Upper lobe of right lung (tissue), 1 donor: ENCODE results near the gene PLEKHA7. TPM values are rescaled to one million over a fixed set of nuclear protein-coding genes. Genes with fewer than 3 reads are reported as not detected.

Experiments
- ATAC-seq: fragments of 200-7000 bp; cut with Tn5 transposase; one replicate; pipeline ENCODE4 v1.9.1; 2020; ENCODE audit warnings: mild to moderate bottlenecking, moderate library complexity
- DNase-seq: peaks from one replicate; pipeline ENCODE4 v3.0.0-alpha.2; 2020
- H3K27ac ChIP-seq: fragments of 200-600 bp; one replicate; pipeline ENCODE4 v1.8.0; 2022
- H3K27me3 ChIP-seq: fragments of 200-600 bp; one replicate; pipeline ENCODE4 v1.8.0; 2022; ENCODE audit warnings: mild to moderate bottlenecking
- H3K36me3 ChIP-seq: fragments of 200-600 bp; one replicate; pipeline ENCODE4 v1.8.0; 2022
- H3K4me1 ChIP-seq: fragments of 200-600 bp; one replicate; pipeline ENCODE4 v1.8.0; 2022
- H3K4me3 ChIP-seq: fragments of 200-600 bp; one replicate; pipeline ENCODE4 v1.8.0; 2022; ENCODE audit warnings: mild to moderate bottlenecking
- H3K9me3 ChIP-seq: fragments of 200-600 bp; one replicate; pipeline ENCODE4 v1.8.0; 2022
- intact Hi-C: fragments of 100-400 bp; cut with DNase I; formaldehyde crosslinking; loops from one replicate; pipeline ENCODE4 v1.11.0; 2022
- total RNA-seq: library from RNA; stranded (reverse); fragmentation: NEBNext Ultra II Directional; extraction: Animal tissue kit (Norgen Biotek cat#: 25700); gene quantifications from one replicate; pipeline ENCODE4 v1.2.1, GENCODE V29; 2021
- TF ChIP-seq, protein P1 (sequence below): fragments of 200-600 bp; IDR thresholded peaks from one replicate; pipeline ENCODE4 v1.8.0; 2022; ENCODE audit warnings: antibody characterized with exemption
- donor health status: DM: no; HTN: yes; CAD: no; lungs with severe emphysema.

Gene PLEKHA7
- total RNA-seq, 1 donor from 2014 or later = 43.6 TPM

DNA sequence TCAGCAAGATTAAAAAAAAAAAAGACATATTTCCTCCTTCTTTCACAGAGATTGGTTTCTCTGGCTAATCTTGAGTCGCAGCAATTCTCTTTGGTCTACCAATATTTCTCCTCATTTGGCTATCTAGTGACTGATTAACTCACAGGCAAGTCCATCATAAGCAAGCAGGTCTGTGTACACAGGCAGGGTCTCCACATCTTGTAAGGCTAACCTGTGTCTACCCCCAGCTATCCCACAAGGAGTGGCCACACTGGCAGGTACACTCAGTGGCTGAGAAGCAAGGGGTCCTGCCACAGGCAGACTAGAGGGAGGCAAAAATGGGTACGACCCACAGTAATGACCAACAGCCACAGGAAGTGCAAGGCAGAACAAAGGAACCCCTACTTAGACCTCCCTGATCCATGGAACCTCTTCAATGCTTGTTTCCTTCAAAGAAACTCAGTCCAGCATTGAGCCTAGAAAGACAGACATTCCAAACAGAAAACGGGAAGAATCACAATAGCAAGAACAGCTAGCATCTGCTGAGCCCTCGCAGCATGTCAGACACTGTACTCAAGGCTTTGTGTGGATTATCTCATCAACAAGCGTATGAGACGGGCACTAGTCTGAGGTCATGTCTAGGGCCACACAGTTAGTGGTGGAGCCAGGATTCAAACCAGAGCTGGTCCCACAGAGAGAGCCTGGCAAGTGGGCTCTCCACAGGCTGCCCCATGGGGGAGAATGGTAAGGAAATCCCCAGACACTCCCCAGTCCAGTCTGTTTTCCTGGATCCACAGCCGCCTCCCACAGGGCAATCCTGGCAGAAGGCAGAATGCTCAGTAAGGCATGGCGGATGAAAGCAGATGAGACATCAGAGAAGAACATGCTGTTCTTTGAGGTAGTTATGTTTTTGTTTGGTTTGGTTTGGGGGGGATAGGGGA, 34.3 kb downstream of the PLEKHA7 start:
- Histone ChIP-seq H3K9me3 (no peaks in the 10 kb centered on the region), H3K4me1 (peaks cover 12% of the 10 kb centered on the region), H3K36me3 (no peaks in the 10 kb centered on the region), H3K4me3 (no peak overlapping the region), H3K27me3 (no peaks in the 10 kb centered on the region), H3K27ac (no peak overlapping the region)
- TF ChIP-seq, protein P1, sequence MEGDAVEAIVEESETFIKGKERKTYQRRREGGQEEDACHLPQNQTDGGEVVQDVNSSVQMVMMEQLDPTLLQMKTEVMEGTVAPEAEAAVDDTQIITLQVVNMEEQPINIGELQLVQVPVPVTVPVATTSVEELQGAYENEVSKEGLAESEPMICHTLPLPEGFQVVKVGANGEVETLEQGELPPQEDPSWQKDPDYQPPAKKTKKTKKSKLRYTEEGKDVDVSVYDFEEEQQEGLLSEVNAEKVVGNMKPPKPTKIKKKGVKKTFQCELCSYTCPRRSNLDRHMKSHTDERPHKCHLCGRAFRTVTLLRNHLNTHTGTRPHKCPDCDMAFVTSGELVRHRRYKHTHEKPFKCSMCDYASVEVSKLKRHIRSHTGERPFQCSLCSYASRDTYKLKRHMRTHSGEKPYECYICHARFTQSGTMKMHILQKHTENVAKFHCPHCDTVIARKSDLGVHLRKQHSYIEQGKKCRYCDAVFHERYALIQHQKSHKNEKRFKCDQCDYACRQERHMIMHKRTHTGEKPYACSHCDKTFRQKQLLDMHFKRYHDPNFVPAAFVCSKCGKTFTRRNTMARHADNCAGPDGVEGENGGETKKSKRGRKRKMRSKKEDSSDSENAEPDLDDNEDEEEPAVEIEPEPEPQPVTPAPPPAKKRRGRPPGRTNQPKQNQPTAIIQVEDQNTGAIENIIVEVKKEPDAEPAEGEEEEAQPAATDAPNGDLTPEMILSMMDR = no peak
- DNase-seq (no peak), ATAC-seq (no peak)
- intact Hi-C loops = no loop called here

DNA sequence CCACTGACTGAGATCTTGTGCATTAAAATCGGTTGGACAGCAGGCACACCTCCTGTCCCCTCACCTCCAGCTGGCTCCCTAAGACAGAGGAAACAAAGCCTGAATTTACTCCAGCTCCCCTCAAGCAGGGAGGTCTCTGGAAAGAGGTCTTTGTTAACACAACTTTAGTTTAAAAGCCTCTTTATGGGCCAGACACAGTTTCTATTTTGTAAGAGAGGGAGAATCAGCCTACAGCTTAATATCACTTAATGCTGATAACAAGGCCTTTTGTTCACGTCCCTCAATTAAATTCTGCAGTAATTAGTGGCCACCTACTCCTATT, 36.3 kb downstream of the PLEKHA7 start:
- intact Hi-C loops = no loop called here
- TF ChIP-seq, protein P1 = no peak
- Histone ChIP-seq H3K4me3 (no peak overlapping the region), H3K9me3 (no peaks in the 10 kb centered on the region), H3K36me3 (no peaks in the 10 kb centered on the region), H3K4me1 (peaks cover 7% of the 10 kb centered on the region), H3K27ac (peak overlapping the region; percentile 58), H3K27me3 (no peaks in the 10 kb centered on the region)
- no peak for ATAC-seq
- no peak for DNase-seq

DNA sequence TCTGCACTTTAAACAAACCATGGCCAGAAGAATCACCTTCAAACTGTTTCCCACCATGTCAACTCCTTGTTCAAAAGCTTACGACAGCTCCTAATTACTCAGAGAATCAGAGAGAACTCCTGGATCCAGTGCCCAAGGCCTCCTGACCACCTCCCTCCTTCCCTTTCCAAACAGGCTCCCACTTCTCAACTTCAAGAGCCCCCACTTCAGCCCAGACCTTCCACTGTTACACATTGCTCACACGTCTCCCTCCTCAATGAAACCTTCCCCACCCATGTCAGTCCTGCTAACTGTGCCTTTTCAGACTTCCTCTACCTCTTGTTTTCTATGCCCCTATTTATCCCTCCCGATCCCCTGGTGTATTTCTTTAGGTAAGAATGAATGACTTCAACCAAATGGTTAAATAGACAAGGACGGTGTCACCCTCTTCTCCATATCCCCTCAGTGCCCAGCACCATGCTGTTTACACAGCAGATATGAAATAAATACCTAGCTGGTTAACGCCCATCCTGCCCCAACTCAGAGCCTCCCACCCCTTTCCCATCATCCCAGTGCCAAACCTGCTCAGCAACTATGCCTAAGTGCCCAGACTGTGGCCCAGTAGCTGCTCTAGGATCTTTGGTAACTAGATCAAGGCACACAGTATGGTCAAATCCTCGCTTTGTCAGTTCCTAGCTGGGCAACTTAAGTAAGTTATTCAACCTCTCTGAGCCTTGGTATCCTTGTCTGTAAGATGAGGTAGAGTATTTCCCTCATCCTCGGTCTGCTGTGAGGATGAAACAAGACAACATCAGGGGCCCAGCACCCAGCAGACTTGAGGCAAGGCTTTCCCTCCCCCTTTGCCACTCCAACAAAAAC, 36.8 kb downstream of the PLEKHA7 start:
- Histone ChIP-seq H3K4me3 (no peak overlapping the region), H3K27me3 (no peaks in the 10 kb centered on the region), H3K4me1 (peaks cover 7% of the 10 kb centered on the region), H3K9me3 (no peaks in the 10 kb centered on the region), H3K27ac (peak overlapping the region; percentile 58), H3K36me3 (no peaks in the 10 kb centered on the region)
- TF ChIP-seq, protein P1 = no peak
- ATAC-seq = peak; percentile 77
- intact Hi-C loops = no loop called here
- no peak for DNase-seq

DNA sequence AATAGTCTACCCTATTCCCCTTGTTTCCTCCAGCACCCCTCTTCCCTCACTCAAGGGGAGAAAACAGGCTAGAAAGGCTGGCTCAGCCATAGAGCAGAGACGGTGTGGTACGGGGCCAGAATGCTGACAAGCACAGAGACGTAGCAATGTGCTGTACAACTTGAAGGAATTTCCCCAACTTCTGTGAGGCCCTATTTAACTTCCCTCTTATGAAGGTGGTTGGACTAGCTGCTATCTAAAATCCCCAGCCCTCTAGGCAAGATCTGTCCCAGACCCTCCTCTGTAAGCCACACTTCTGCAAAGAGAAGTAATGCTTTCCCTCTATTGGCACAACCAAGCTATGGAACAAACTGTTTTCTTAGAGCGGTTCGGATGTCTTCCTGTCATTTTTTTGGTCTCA, 37.8 kb downstream of the PLEKHA7 start:
- DNase-seq = no peak
- H3K9me3 ChIP-seq = no peaks in the 10 kb centered on the region
- H3K36me3 ChIP-seq = no peaks in the 10 kb centered on the region
- TF ChIP-seq, protein P1 = no peak
- intact Hi-C loops = no loop called here
- H3K4me3 ChIP-seq = no peak overlapping the region
- no peaks in the 10 kb centered on the region for H3K27me3 ChIP-seq
- H3K27ac ChIP-seq = peak overlapping the region; percentile 42
- ATAC-seq = no peak
- H3K4me1 ChIP-seq = peaks cover 7% of the 10 kb centered on the region

DNA sequence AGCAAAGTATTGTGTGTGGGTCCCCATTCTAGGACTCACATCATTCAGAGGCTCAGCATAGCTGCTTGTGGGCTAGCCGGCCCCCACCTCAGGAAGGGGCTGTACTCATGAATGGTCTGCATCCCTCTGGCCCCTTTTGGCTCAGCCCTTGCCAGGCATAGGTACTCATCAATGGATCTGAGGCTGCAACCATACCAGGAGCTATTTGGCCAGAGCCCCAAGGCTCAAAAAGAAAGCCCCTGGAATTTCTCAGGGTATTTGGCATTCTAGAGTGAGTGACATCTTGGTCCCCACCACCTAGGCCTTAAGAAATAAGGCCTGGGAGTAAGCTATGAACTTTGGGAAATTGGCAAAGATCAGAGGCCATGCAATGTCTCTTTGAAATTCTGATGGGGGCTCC, 38.3 kb downstream of the PLEKHA7 start:
- intact Hi-C loops = no loop called here
- peaks cover 7% of the 10 kb centered on the region for H3K4me1 ChIP-seq
- no peak for DNase-seq
- H3K4me3 ChIP-seq = no peak overlapping the region
- no peak for ATAC-seq
- no peaks in the 10 kb centered on the region for H3K9me3 ChIP-seq
- TF ChIP-seq, protein P1 = no peak
- no peak overlapping the region for H3K27ac ChIP-seq
- H3K36me3 ChIP-seq = no peaks in the 10 kb centered on the region
- H3K27me3 ChIP-seq = no peaks in the 10 kb centered on the region
